ENCODE results near the gene HEPACAM.
"Not testable (repeated sequence)": the region's sequence is repeated elsewhere in the genome, so short reads cannot be mapped to it uniquely, and the experiment has no call there.

The HEPACAM gene, protein sequence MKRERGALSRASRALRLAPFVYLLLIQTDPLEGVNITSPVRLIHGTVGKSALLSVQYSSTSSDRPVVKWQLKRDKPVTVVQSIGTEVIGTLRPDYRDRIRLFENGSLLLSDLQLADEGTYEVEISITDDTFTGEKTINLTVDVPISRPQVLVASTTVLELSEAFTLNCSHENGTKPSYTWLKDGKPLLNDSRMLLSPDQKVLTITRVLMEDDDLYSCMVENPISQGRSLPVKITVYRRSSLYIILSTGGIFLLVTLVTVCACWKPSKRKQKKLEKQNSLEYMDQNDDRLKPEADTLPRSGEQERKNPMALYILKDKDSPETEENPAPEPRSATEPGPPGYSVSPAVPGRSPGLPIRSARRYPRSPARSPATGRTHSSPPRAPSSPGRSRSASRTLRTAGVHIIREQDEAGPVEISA

DNA sequence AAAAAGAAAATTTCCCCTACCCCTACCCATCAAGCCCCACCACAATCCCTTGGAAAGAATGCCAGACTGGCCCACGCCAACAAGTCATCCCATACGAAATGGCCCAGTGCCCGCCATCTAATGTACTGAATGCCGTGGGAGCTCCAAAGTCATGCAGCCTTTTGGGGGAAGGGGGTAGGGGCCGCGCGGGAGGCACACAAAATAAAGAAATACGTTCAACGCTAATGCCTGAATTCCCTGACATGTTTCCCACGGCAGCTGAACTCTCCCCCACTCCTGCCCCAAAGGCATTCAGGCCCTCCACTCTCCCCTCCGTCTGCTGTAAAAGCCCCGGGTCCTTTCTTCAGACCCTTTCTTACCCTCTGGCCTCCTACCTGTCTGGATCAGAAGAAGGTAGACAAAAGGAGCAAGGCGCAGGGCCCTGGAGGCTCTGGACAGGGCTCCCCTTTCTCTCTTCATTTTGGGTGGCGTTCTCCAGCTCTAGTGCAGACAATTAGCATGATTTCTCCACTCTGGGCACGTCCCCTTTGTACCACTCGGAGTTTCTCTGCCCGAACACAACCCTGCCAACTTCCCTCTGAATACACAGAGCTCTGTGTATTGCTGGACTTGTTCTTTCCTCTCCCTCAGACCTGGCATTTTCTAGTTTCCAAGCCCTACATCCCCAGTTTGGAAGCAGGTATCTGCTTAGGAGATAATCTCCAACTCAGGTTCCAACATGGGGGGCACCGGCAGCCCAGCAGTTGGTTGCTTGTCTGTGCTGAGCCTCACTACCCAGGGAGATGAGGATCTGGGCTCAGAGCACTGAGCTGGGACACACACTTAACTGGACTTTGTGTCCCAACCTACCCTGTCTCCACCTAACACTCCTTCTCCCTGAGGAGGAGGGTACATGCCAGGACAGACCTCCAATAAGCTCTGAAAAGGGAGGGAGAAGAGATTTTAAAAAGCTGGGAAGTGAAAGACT is at the start of gene HEPACAM:
Gene HEPACAM (minus strand): TSS at position 500 of the 967 bp plus-strand sequence. CDS start 41 bp downstream, at position 459.
- DNase-seq = no peak

DNA sequence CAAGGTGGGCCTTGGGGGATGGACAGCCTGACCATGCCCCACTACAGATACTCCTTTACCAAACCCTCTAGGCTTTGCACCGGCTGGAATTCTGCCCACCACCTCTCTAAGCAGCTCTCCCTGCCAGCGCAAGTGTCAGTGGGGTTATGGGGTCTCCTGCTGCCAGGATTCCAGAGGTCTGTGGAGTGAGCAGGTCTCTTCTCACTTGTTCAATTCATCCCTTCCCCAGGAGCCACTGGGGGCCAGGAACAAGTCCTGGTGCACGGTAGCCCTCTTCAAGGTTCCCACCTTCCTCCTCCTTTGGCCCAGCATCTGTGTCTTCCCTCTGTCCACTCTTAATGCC is 48.6 kb upstream of the HEPACAM start:
- no peak for DNase-seq

DNA sequence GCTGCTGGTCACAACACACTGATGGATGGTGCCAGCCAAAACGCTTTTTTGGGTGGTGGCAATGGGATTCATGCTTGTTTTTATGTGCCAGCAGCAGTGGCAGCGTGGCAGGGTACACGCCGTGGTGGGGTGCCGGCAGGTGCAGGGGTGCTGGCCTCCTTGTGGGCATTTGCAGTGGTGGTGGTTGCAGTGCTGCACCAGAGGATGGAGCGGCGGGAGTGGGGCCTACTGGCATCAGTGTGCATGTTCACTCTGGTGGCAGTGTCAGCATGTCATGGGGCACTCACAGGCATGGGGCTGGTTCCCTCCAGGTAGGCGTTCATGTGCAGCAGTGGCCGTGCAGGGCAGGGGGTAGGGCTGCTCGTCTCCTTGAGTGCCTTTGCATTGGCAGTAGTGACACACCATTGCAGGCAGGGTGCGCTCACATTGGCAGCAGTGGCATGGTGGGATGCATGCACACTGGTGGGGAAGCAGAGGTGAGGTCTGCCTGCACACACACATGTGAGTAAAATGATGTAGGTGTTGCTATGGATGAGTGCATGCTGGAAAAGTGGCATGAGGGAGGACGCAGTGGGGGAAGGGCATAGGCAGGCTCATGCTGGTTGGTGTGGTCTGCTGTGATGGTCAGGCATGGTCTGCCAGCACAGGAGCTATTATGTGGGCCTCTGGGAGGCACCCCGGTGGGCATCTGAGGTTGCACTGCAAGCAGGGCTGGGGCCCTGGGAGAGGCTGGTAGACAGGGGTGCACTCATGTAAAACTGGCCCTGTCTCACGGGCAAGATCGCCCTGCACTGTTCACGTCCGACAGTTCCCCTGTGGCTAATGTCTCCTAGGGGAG is 48.0 kb upstream of the HEPACAM start:
- DNase-seq = no peak

DNA sequence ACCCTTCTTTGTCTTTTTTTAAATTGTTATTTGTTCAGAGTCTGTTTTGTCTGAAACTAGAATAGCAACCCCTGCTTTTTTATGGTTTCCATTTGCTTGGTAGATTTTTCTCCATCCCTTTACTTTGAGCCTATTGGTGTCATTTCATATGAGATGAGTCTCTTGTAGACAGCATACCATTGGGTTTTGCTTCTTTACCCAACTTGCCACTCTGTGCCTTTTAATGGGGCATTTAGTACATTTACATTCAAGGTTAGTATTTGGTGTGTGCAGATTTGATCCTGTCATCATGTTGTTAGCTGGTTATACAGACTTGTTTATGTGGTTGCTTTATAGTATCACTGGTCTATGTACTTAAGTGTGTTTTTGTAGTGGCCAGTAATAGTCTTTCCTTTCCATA is 46.2 kb upstream of the HEPACAM start:
- DNase-seq = no peak

DNA sequence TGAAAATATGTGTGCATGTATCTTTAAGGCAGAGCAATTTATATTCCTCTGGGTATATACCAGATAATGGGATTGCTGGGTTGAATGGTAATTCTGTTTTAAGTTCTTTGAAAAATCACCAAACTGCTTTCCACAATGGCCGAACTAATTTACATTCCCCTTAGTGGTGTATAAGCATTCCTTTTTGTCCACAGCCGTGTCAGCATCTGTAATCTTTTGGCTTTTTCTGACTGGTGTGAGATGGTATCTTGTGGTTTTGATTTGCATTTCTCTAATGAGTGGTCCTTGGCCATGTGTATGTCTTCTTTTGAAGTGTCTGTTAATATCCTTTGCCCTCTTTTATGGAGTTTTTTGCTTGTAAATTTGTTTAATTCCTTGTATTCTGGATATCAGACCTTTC is 42.5 kb upstream of the HEPACAM start:
- no peak for DNase-seq

DNA sequence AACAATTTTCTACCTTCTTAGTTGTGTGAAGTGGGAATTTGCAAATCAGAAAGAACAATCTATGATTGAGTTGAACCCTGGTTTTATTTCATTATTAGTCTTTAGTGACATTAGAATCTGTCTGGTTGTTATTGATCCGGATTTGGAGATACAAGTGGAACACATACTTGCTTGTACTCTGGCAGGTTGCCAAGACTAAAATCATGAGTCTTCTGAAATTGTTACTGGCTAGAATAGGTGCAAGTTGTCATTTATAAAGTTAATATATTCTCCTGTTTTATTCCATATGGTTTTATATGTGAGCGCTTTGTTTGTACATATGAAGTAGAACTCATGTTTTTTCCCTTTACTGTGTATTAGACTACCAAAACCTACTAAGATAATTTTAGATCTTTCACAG is 41.2 kb upstream of the HEPACAM start:
- no peak for DNase-seq

DNA sequence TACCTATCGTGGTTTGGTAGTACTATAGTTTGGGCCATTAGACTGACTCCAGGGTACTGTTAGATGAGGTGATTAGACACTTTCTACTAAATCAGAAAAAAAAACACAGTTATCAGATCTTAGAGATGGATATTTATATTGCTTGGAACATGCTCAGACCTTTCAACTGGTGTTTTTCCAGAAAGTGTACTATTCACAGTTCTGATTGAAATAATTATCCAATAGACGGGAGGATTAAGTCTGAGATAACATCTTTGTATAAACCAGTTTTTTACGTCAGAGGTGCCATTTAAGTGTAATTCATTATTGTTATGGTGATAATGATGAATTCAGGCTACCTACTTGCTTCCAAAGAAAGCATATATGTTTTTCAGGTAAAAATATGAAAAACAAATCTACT is 40.7 kb upstream of the HEPACAM start:
- no peak for DNase-seq

DNA sequence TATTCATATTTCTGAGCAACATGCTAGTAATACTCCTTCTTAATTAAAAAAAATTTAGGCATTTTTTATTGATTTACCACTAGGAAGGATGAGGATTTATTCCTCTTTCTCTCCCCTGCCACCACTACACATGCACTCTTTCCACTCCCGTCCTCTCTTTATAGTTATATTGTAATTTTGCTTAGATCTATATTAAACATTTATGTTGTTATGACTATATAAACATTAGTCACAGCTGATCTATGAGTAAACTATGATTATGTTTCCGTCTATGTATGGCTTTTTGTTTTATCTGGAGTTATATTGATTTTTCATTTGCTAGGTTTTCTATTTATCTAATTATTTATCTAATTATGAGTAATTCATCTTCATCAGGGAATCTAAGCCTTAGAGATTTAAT is 36.0 kb upstream of the HEPACAM start:
- DNase-seq = no peak

DNA sequence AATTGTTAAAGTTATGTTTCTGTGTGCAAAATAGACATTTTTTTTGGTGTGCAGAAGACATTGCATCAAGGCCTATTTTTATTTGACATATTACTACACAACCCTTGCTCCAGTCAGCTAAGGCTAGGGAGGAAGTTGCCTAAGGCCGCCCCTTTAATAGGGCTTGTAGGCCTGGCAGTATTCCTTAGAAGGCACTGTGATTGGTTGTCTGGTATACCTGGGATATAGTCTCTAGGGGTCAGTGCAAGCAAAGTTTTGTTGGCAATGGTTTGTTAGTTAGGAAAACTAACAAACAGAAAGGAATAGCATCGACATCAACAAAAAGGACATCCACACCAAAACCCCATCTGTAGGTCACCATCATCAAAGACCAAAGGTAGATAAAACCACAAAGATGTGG is 35.1 kb upstream of the HEPACAM start:
- DNase-seq = no peak

DNA sequence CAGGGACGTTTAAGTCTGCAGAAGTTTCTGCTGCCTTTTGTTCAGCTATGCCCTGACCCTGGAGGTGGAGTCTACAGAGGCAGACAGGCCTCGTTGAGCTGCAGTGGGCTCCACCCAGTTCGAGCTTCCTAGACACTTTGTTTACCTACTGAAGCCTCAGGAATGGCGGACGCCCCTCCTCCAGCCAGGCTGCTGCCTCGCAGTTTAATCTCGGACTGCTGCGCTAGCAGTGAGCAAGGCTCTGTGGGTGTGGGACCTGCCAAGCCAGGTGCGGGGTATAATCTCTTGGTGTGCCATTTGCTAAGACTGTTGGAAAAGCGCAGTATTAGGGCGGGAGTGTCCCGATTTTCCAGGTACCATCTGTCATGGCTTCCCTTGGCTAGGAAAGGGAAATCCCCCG is 32.4 kb upstream of the HEPACAM start:
- not testable (repeated sequence) for DNase-seq

DNA sequence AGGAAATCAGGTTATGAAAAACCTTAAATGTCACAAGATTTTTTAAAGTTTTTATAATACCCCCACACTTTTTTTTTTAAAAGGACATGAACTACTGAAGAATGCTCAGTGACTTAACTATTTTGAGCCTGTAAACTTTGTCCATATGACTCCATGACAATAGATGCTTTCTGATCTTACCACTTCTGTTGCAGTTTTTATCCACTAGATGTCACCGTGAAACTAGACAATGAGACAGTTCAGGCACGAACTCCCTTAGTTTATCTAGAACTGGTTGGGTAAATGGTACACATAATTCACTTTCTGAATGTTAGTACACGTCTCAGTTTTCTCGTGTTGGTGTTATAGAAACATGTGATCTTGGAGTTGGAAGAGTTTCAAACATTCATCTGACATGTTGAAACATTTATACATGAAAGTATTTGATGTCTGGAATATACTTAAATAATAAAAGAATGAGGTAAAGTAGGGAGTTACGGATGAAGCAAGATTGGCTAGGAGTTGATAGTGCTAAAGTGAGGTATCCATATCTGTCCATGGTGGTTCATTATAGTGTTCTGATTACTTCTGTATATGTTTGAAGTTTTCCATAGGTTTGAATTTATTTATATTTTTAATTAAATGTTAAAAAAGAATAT is 26.2 kb upstream of the HEPACAM start:
- DNase-seq = peak; percentile 74

DNA sequence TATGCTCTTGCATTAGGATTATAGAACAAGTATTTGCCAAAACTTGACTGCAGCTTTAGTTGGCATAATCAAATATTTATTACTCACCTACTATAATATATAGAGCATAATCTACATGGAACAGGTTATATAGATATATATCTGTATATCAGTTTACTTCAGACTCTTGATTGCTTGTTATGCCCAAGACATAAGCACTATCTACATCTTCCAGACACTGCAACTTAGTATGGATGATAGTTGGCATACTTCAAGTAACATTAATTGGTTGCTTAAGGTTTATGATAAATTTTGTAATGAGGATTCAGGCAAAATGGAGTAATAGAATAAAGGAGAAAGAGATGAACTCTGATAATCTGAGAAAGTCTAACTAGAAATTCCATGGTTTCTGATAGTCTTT is 19.2 kb upstream of the HEPACAM start:
- no peak for DNase-seq

DNA sequence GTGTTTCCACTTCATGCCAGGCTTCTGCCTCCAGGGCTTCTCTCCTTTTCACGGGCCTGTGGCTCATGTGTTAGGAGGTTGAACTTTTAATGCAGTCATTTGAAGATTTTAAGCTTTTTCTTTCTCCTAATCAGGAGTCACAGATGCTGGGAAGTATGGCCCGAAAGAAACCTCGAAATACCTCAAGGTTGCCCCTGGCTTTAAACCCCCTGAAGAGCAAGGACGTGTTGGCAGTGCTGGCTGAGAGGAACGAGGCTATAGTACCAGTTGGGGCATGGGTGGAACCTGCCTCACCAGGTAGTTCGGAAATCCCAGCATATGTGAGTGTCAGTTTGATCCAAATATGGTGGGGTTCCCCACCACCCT is 18.7 kb upstream of the HEPACAM start:
- no peak for DNase-seq

DNA sequence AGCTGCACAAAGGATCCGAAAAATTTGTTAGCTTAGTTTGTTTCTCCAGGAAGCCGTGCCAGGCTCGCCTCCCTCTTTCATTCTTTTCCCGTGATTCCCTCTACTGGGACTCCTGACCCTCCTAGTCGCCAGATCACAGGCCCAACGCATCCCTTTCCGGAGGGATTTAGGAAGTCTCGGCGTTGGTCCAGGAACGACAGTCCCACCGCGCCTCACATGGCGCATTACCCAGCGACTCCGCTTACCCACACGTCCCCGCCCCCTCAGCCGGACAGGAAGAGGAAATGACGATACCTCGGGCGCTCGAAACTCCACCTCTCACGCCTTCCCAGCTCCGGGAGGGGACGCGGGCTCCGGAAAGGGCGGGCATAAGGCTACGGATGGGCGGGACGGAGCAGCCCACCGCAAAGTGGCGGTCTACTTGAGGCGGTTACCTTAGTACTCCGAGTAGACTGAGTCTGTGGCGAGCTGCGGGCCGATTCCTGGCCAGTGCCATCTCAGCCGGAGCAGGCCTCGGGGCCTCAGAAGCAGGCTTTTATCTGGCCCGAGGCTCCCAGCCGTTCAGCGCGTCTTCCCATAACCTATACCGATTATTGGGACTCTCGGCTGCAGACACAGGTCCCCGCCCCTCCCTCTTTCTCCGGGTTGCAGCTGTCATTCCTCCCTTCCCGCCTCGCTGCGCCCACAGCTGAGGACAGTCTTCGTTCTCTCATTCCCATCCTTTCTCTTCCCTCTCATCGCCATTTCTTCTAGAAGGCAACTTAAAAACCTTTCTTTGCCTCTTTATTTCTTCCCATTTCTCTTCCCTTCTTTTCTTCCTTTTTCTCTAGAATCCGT is 18.1 kb upstream of the HEPACAM start, which contains the start of gene CCDC15:
Gene CCDC15 (plus strand): TSS at position 450 of the 837 bp plus-strand sequence. CDS start 531 bp downstream, outside the sequence.
- peak; percentile 94 for DNase-seq

DNA sequence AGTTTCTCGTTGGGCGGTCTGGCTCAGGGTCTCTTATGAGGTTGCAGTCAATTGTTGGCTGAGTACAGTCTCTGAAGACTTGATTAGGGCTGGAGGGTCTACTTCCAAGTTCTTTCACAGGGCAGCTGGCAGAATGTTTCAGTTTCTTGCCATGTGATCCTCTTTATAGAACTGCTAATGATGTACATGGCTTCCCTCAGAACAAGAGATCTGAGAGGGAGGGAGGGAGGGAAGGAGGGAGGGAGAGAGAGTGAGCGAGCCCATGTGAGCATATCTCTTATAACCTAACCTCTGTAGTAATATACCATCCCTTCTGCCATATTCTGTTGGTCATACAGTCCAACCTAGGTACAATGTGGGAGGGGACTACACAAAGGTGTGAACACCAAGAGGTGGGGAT is 15.5 kb upstream of the HEPACAM start:
- DNase-seq = no peak

DNA sequence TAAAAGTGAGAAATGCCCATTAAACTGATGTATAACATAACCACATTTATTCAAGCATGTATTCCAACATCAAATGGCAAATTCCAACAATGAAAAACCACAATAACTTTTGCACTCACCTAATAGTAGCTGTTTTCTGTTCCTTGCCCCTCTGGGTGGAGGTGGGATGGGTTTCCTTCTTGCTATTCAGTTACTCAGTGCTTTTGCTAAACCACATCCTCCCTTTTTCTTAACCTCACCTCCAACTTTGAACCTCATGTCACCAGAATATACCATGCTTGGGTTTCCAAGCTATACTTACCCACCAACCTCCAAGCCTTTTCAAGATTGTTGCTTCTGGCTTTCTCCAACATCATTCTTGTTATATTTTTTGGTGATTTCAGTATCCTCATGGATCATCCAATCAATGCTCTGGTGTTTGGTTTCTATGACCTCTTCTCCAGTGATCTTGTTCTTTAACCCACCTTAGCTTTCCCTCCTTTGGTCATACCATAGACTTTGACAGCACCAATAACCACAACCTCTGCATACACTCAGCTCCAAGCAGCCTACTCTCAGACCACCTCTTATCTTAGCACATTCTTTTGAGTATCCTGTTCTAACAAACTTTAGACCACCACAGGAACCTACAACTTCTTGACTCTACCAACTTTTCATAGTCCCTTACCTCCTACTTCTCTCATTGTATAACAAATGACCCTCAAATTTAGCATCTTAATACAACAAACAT is 14.9 kb upstream of the HEPACAM start:
- no peak for DNase-seq

DNA sequence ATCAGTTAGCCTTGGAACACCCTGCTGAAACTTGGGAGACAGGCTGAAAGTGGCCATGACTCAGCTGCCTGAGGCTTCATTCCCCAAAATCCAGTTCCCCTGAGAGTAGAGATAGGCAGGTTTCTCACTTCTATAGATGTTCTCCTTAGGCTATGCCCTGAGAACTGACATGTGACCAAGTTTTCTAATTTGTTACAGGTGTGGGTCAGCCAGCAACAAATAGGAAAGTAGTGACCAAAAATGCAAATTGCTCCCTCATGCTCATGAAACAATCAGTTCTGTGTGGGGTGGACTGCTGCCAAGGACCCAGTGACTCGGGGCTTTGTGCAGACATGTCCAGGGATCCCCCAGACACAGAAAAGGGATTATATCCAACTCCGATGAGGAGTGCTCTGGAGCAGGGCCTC is 10.9 kb upstream of the HEPACAM start:
- DNase-seq = no peak

DNA sequence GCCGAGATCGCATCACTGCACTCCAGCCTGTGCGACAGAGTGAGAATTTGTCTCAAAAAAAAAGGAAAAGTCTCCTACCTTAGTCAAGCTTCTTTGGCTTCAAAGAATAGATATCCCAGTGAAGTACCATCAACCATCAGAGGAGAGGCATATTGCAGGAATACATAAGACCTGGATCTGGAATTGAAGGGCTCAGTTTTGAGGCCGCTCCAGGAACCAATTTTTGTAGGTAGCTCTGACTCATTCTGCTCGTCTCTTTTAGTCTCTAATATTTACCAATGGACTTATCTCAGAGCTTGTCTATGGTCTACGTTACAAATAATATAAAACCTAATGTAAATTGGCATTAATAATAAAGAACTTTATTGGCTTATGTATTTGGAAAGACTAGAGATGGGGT is 10.0 kb upstream of the HEPACAM start:
- no peak for DNase-seq

DNA sequence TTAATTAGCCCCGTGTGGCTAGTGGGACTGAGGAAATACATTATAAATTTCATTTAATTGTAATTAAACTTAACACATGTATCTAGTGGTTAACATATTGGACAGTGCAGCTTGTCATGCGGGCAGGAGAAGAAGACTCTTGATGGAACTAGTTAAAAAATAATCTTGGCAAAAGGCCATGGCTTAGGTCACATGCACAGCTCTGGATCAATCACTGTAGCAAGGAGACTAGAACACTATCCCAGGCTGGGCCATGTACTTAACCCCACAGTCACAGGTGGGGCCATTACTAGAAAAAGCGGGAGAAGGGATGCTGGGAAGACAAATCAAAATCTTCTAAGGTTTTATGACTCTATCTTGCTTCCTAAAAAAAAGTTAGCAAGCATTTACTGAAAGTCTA is 8.7 kb upstream of the HEPACAM start:
- DNase-seq = no peak

DNA sequence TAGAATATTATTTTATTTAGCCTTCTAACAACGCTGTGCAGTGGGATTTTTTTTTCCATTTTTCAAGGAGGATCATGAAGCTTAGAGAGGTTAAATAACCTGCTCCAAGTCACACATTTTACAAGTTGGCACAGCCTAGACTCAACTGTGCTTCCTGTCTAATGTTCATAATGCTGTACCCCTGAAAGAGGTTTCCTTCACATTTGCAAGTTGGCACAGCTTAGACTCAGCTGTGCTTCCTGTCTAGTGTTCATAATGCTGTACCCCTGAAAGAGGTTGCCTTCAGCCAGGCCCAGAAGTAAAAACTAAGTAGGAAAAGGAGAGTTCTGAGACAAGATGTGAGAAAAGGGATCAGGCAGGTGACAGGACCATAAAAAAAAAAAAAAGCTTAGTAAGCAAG is 7.9 kb upstream of the HEPACAM start:
- no peak for DNase-seq

DNA sequence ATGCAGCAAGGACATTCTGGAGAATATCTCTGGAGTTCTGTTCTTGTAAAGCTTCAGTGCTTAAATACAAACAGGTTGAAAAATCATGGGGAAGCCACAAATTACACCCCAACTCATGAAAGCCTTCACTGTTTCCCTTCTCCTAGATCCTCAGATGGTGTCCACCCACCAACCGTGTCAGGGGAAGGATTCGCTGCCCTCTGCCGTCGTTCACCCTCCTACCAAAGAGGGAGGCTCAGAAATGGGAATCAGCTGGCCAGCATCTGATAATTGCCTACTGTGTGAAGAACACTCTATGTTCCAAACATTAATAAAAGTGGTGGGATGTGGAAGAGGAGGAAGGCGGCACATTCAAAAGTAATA is 7.4 kb upstream of the HEPACAM start:
- no peak for DNase-seq

Data from kidney glomerular epithelial cell (primary cell).